ENCODE data around the gene ZNF12.

- TF ChIP-seq, protein P1, sequence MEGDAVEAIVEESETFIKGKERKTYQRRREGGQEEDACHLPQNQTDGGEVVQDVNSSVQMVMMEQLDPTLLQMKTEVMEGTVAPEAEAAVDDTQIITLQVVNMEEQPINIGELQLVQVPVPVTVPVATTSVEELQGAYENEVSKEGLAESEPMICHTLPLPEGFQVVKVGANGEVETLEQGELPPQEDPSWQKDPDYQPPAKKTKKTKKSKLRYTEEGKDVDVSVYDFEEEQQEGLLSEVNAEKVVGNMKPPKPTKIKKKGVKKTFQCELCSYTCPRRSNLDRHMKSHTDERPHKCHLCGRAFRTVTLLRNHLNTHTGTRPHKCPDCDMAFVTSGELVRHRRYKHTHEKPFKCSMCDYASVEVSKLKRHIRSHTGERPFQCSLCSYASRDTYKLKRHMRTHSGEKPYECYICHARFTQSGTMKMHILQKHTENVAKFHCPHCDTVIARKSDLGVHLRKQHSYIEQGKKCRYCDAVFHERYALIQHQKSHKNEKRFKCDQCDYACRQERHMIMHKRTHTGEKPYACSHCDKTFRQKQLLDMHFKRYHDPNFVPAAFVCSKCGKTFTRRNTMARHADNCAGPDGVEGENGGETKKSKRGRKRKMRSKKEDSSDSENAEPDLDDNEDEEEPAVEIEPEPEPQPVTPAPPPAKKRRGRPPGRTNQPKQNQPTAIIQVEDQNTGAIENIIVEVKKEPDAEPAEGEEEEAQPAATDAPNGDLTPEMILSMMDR (IDR thresholded peaks at IDR 0.05), result no peak
- no peak for TF ChIP-seq POLR2A (IDR thresholded peaks at IDR 0.05)
Observed at GRCh38 chr7:6643915-6644625, 62.7 kb downstream of the ZNF12 start.
